Osteoblast (primary cell): Measurements from ENCODE around the gene KPNA3. TPM values are rescaled to one million over a fixed set of nuclear protein-coding genes. Genes with fewer than 3 reads are reported as not detected.
A peak's percentile ranks its signal among the peaks of the same experiment; 100 is the strongest.

Experiments
- DNase-seq: peaks from one replicate; pipeline ENCODE4 v3.0.0; 2011; ENCODE audit warnings: low spot score, mixed read lengths; ENCODE audit not compliant: insufficient read length; ENCODE audit errors: missing footprints
- H2AFZ ChIP-seq: 2 replicates; pipeline ENCODE4 v1.6.0; 2011; ENCODE audit warnings: mild to moderate bottlenecking, low read length
- H3K27ac ChIP-seq: 2 replicates; pipeline ENCODE4 v1.5.1; 2011; ENCODE audit warnings: mild to moderate bottlenecking, low read depth, low read length, moderate library complexity
- H3K27me3 ChIP-seq: 2 replicates; pipeline ENCODE4 v1.6.0; 2012; ENCODE audit warnings: mild to moderate bottlenecking, control low read depth, inconsistent platforms, low read length, moderate library complexity; ENCODE audit not compliant: insufficient read depth
- H3K36me3 ChIP-seq: 2 replicates; pipeline ENCODE4 v1.5.1; 2011; ENCODE audit warnings: mild to moderate bottlenecking, low read length, control low read depth, moderate library complexity; ENCODE audit not compliant: insufficient read depth
- H3K4me1 ChIP-seq: 2 replicates; pipeline ENCODE4 v1.5.1; 2011; ENCODE audit warnings: mild to moderate bottlenecking, low read length, control low read depth, moderate library complexity; ENCODE audit not compliant: insufficient read depth
- H3K4me2 ChIP-seq: 2 replicates; pipeline ENCODE4 v1.6.0; 2011; ENCODE audit warnings: mild to moderate bottlenecking, low read length; ENCODE audit not compliant: insufficient read depth
- H3K4me3 ChIP-seq: fragments of 200-600 bp; sonication (generic); 3 replicates; pipeline ENCODE4 v1.5.1; 2012; ENCODE audit warnings: mild to moderate bottlenecking, low read length, inconsistent platforms; ENCODE audit not compliant: insufficient read depth
- H3K79me2 ChIP-seq: 2 replicates; pipeline ENCODE4 v1.6.0; 2012; ENCODE audit warnings: mild to moderate bottlenecking, low read length, control low read depth, inconsistent platforms; ENCODE audit not compliant: insufficient read depth
- H3K9me3 ChIP-seq: 2 replicates; pipeline ENCODE4 v1.5.1; 2011; ENCODE audit warnings: low read depth, low read length, control low read depth
- H4K20me1 ChIP-seq: 2 replicates; pipeline ENCODE4 v1.6.0; 2012; ENCODE audit warnings: mild to moderate bottlenecking, low read length, control low read depth; ENCODE audit not compliant: insufficient read depth
- CTCF ChIP-seq: IDR thresholded peaks from 2 replicates; pipeline ENCODE4 v1.5.1; 2011; ENCODE audit warnings: mild to moderate bottlenecking, low read depth, low read length, moderate library complexity; ENCODE audit errors: extremely low read depth
- total RNA-seq: library from RNA; depleted of rRNA; stranded (reverse); fragments of >200 nt; gene quantifications from 2 replicates; pipeline ENCODE4 v1.2.3, GENCODE V29; 2012

KPNA3 gene
- total RNA-seq, 1 donor = 42.0 TPM

- Histone ChIP-seq H3K36me3 (no peaks in the 10 kb centered on the region), H4K20me1 (peaks cover 10% of the 10 kb centered on the region), H2AFZ (no peak overlapping the region), H3K79me2 (peaks cover 38% of the 10 kb centered on the region), H3K4me3 (no peak overlapping the region), H3K27ac (no peak overlapping the region), H3K4me1 (peaks cover 4% of the 10 kb centered on the region), H3K9me3 (no peaks in the 10 kb centered on the region), H3K27me3 (no peaks in the 10 kb centered on the region), H3K4me2 (no peak overlapping the region)
- no peak for DNase-seq
- TF ChIP-seq CTCF = no peak
Observed at GRCh38 chr13:49681842-49682435, 110.5 kb downstream of the KPNA3 start.

- DNase-seq = no peak
- TF ChIP-seq CTCF = peak; percentile 39
- Histone ChIP-seq H3K27ac (no peak overlapping the region), H3K36me3 (no peaks in the 10 kb centered on the region), H4K20me1 (peaks cover 3% of the 10 kb centered on the region), H3K4me3 (no peak overlapping the region), H3K79me2 (peaks cover 26% of the 10 kb centered on the region), H3K9me3 (no peaks in the 10 kb centered on the region), H3K4me2 (no peak overlapping the region), H2AFZ (no peak overlapping the region), H3K27me3 (no peaks in the 10 kb centered on the region), H3K4me1 (peaks cover 4% of the 10 kb centered on the region)
Observed at GRCh38 chr13:49679246-49679645, 113.2 kb downstream of the KPNA3 start.

- no peaks in the 10 kb centered on the region for H3K27me3 ChIP-seq
- TF ChIP-seq CTCF = no peak
- H3K79me2 ChIP-seq = peaks cover 21% of the 10 kb centered on the region
Observed at GRCh38 chr13:49678191-49678914, 114.1 kb downstream of the KPNA3 start.

GRCh38 chr13:49676581-49677298, 115.7 kb downstream of the KPNA3 start:
- Histone ChIP-seq H3K36me3 (no peaks in the 10 kb centered on the region), H4K20me1 (no peaks in the 10 kb centered on the region), H3K4me1 (peaks cover 2% of the 10 kb centered on the region), H3K9me3 (no peaks in the 10 kb centered on the region), H3K4me3 (no peak overlapping the region), H3K79me2 (peaks cover 17% of the 10 kb centered on the region), H2AFZ (no peak overlapping the region), H3K27ac (no peak overlapping the region), H3K27me3 (no peaks in the 10 kb centered on the region), H3K4me2 (no peak overlapping the region)
- no peak for TF ChIP-seq CTCF
- DNase-seq = no peak

More at GRCh38 chr13:49678191-49678914, 114.1 kb downstream of the KPNA3 start:
- no peaks in the 10 kb centered on the region for H3K9me3 ChIP-seq
- no peak overlapping the region for H2AFZ ChIP-seq
- no peak overlapping the region for H3K4me2 ChIP-seq
- H3K4me1 ChIP-seq = peaks cover 4% of the 10 kb centered on the region
- DNase-seq = no peak
- H3K36me3 ChIP-seq = no peaks in the 10 kb centered on the region
- H4K20me1 ChIP-seq = peaks cover under 1% of the 10 kb centered on the region
- no peak overlapping the region for H3K4me3 ChIP-seq
- H3K27ac ChIP-seq = no peak overlapping the region
